NB4 (cell line): ENCODE measurements around the gene PIK3C2G.

Experiments
- DNase-seq: peaks from one replicate; pipeline ENCODE4 v3.0.0; 2010; ENCODE audit warnings: low read depth
- H3K4me3 ChIP-seq: one replicate; pipeline ENCODE4 v1.5.1; 2011; ENCODE audit warnings: mild to moderate bottlenecking, low read depth, low read length, moderate library complexity
- MYC ChIP-seq: IDR thresholded peaks from 2 replicates; pipeline ENCODE4 v1.6.1; 2011; ENCODE audit warnings: low read depth, low read length
- POLR2A ChIP-seq: IDR thresholded peaks from 2 replicates; pipeline ENCODE4 v1.6.1; 2011; ENCODE audit warnings: mild to moderate bottlenecking; ENCODE audit not compliant: insufficient read length; ENCODE audit errors: extremely low read depth
- TF ChIP-seq, protein P1 (sequence below): IDR thresholded peaks from 2 replicates; pipeline ENCODE4 v1.6.1; 2011; ENCODE audit warnings: low read depth, low read length
- TF ChIP-seq, protein P2 (sequence below): IDR thresholded peaks from one replicate; pipeline ENCODE4 v1.5.1; 2012; ENCODE audit warnings: low read depth, low read length

PIK3C2G gene

DNA sequence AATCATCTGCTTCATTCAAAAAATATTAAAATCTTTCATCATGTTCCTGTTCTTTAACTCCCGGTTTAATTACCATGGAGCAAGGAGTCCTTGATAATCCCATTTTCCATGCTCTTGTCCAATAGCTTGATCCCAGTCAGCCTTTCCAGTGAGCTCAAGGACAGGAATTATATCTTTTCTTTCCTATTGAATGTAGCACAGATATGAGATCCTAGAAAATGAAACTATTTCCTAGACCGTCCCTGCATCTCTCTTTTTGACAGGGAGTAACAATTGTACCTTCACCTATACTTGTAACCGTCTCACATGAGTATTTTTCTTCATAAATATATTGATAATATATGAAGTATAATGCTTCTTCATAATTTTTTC, 35.6 kb downstream of the PIK3C2G start:
- TF ChIP-seq, protein P1, sequence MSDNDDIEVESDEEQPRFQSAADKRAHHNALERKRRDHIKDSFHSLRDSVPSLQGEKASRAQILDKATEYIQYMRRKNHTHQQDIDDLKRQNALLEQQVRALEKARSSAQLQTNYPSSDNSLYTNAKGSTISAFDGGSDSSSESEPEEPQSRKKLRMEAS = no peak
- TF ChIP-seq, protein P2, sequence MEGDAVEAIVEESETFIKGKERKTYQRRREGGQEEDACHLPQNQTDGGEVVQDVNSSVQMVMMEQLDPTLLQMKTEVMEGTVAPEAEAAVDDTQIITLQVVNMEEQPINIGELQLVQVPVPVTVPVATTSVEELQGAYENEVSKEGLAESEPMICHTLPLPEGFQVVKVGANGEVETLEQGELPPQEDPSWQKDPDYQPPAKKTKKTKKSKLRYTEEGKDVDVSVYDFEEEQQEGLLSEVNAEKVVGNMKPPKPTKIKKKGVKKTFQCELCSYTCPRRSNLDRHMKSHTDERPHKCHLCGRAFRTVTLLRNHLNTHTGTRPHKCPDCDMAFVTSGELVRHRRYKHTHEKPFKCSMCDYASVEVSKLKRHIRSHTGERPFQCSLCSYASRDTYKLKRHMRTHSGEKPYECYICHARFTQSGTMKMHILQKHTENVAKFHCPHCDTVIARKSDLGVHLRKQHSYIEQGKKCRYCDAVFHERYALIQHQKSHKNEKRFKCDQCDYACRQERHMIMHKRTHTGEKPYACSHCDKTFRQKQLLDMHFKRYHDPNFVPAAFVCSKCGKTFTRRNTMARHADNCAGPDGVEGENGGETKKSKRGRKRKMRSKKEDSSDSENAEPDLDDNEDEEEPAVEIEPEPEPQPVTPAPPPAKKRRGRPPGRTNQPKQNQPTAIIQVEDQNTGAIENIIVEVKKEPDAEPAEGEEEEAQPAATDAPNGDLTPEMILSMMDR = no peak
- TF ChIP-seq POLR2A = no peak
- no peak for TF ChIP-seq MYC
- H3K4me3 ChIP-seq = no peak overlapping the region
- no peak for DNase-seq

DNA sequence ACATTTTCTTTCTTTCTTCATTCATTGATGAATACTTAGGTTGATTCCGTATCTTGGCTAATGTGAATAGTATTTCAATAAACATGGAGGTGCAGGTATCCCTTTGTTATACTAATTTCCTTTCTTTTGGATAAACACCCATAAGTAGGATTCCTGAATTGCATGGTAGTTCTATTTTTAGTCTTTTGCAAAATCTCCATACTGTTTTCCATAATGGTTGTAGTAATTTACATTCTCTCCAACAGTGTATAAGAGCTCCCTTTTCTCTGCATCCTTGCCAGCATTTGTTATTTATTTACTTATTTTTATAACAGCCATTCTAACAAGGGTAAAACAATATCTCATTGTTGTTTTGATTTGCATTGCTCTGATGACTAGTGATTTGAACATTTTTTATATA, 36.6 kb downstream of the PIK3C2G start:
- H3K4me3 ChIP-seq = no peak overlapping the region
- no peak for DNase-seq
- no peak for TF ChIP-seq POLR2A

DNA sequence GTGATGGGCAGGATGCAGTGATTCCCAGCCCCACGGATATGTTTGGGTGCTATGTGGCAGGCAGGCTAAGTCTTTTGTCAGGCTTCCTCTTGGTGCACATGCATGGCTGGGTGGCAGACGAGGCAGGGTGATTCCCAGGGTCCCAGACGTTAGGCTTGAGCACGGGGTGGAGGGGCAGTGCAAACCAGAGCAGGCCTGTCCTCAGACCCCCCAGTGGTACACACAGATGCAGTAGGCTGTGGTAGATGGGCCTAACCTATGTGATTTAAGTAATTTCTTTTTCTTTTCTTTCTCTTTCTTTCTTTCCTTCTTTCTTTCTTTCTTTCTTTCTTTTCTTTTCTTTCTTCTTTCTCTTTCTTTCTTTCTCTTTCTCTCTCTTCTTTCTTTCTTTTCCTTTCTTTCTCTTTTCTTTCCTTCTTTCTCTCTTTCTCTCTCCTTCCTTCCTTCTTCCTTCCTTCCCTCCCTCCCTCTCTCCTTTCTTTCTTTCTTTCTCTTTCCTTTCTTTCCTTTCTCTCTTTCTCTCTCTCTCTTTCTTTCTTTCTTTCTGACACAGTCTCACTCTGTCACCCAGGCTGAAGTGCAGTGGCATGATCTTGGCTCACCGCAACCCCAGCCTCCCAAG, 41.6 kb downstream of the PIK3C2G start:
- TF ChIP-seq POLR2A (no peak), MYC (no peak)
- TF ChIP-seq, protein P1 = no peak
- TF ChIP-seq, protein P2 = no peak
- DNase-seq = no peak
- H3K4me3 ChIP-seq = no peak overlapping the region

DNA sequence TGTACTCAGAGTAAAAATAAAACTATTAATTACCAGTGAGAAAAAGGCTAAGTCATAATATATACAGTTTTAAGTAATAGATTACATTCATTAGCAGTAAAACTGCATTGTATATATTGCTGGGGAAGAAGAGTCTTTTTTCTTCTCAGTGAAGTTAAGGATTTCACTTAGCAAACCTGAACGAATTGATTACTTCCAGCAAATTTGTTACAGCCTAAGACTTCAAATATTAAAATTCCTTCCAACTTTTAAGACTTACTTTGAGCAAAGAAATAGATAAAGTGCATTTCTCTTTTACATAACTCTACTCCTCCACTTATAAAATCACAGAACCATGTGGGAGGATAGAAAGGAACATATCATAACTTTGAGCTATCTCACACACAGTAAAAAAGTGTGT, 43.3 kb downstream of the PIK3C2G start:
- DNase-seq = no peak
- TF ChIP-seq, protein P1 = no peak
- TF ChIP-seq POLR2A (no peak), MYC (no peak)
- TF ChIP-seq, protein P2 = no peak
- no peak overlapping the region for H3K4me3 ChIP-seq

DNA sequence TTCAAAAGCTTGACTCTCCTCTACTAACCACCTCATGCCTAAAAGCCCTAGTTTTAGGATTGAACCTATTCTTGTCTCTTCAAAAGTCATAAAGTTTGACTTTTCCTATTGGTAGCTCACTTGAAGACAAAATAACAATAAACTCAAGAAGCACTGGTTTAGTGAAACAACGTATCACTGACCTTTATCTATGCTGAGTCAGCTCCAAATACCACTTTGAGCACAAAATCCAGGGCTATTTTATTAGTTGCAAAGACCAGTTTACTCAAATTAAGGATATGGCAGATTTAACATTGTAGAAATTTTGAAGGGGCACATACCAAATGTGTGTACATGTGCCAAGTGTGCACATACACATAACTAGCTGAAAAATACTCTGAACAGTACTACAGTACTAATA, 45.0 kb downstream of the PIK3C2G start:
- TF ChIP-seq POLR2A = no peak
- TF ChIP-seq, protein P1 = no peak
- no peak for TF ChIP-seq MYC
- TF ChIP-seq, protein P2 = no peak
- H3K4me3 ChIP-seq = no peak overlapping the region
- DNase-seq = no peak

DNA sequence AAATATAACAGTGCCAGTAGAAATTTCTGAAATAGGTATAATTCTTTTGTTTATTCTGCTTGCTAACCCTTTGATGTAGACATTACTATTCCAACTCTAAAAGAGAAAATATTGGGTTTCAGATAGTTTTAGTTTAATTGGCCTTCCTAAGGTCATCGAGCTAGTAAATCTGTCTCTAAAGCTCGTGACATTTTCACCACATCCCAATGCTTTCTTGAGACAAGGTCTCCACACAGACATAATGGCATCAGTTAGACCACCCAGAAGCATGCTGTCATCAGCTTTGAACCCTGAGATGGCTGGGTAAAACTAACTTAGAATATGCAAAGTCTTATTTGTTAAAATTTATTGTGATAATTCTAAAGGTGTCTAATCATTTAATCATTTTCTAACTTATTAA, 52.0 kb downstream of the PIK3C2G start:
- no peak overlapping the region for H3K4me3 ChIP-seq
- TF ChIP-seq, protein P2 = no peak
- TF ChIP-seq, protein P1 = no peak
- TF ChIP-seq MYC = no peak
- no peak for TF ChIP-seq POLR2A
- DNase-seq = no peak
